CD4-positive, CD25-positive, alpha-beta regulatory T cell (primary cell): Measurements from ENCODE around the gene TRIM50. TPM values are rescaled to one million over a fixed set of nuclear protein-coding genes. Genes with fewer than 3 reads are reported as not detected.
"Not testable (repeated sequence)": the region's sequence is repeated elsewhere in the genome, so short reads cannot be mapped to it uniquely, and the experiment has no call there.

Experiments
- ATAC-seq, 2 donors: fragments of 150-1000 bp; cut with Tn5 transposase; one replicate each; pipeline ENCODE4 v1.10.0; 2021; ENCODE audit warnings: low read depth in 2 of 2, moderate number of reproducible peaks in 2 of 2, moderate library complexity in 1 of 2
- DNase-seq, 3 donors: peaks; one replicate each; pipeline versions ENCODE4 v3.0.0 to v3.0.0-alpha.2; 2012 to 2022; ENCODE audit warnings: mixed read lengths in 1 of 3
- H3K27ac ChIP-seq: one replicate; pipeline ENCODE4 v1.7.0; 2013; ENCODE audit warnings: mild to moderate bottlenecking, low read length; ENCODE audit not compliant: insufficient read depth, poor library complexity, severe bottlenecking
- H3K27me3 ChIP-seq: one replicate; pipeline ENCODE4 v1.7.0; 2013; ENCODE audit warnings: low read length; ENCODE audit not compliant: control insufficient read depth, insufficient read depth
- H3K36me3 ChIP-seq: one replicate; pipeline ENCODE4 v1.7.0; 2013; ENCODE audit warnings: mild to moderate bottlenecking, low read length, moderate library complexity; ENCODE audit not compliant: control insufficient read depth, insufficient read depth
- H3K4me1 ChIP-seq: 2 replicates; pipeline ENCODE4 v1.7.0; 2013; ENCODE audit warnings: mild to moderate bottlenecking, low read length; ENCODE audit not compliant: insufficient read depth, control insufficient read depth, poor library complexity, severe bottlenecking
- H3K4me3 ChIP-seq: one replicate; pipeline ENCODE4 v1.7.0; 2013; ENCODE audit warnings: low read depth, mild to moderate bottlenecking, low read length, moderate library complexity
- H3K9me3 ChIP-seq, 2 experiments: 1 replicate in 1 of 2; 2 replicates in 1 of 2; pipeline ENCODE4 v1.7.0; 2013; ENCODE audit warnings: low read length in 2 of 2, mild to moderate bottlenecking in 1 of 2, moderate library complexity in 1 of 2; ENCODE audit not compliant: control insufficient read depth in 2 of 2
- H3K27ac Mint-ChIP-seq, 3 donors: one replicate each; pipeline ENCODE4 v1.8.0; 2020 to 2022; ENCODE audit warnings: mild to moderate bottlenecking in 3 of 3, mixed read lengths in 3 of 3, moderate library complexity in 2 of 3
- H3K27me3 Mint-ChIP-seq: one replicate; pipeline ENCODE4 v1.8.0; 2022; ENCODE audit warnings: mild to moderate bottlenecking, mixed read lengths
- H3K36me3 Mint-ChIP-seq: one replicate; pipeline ENCODE4 v1.8.0; 2020; ENCODE audit warnings: mixed read lengths
- H3K4me1 Mint-ChIP-seq, 4 donors: one replicate each; pipeline ENCODE4 v1.8.0; 2020 to 2022; ENCODE audit warnings: mixed read lengths in 4 of 4, mild to moderate bottlenecking in 1 of 4
- H3K4me3 Mint-ChIP-seq, 4 donors: one replicate each; pipeline ENCODE4 v1.8.0; 2020 to 2022; ENCODE audit warnings: mild to moderate bottlenecking in 4 of 4, mixed read lengths in 4 of 4, moderate library complexity in 3 of 4
- H3K9me3 Mint-ChIP-seq, 7 donors: one replicate each; pipeline ENCODE4 v1.8.0; 2020 to 2022; ENCODE audit warnings: mixed read lengths in 7 of 7, mild to moderate bottlenecking in 3 of 7, moderate library complexity in 2 of 7
- polyA plus RNA-seq, 4 donors: library from polyadenylated mRNA; unstranded; fragments of 300-500 nt; fragmentation: Illumina TruSeq; gene quantifications; one replicate each; pipeline ENCODE4 v1.2.3, GENCODE V29; 2021
- total RNA-seq: library from RNA; stranded (reverse); gene quantifications from one replicate; pipeline ENCODE4 v1.2.3, GENCODE V29; 2022

TRIM50 gene
- total and polyA plus RNA-seq, 5 donors from 2014 or later: not detected

GRCh38 chr7:73301108-73301507 lies 26.8 kb downstream of the TRIM50 start:
- not testable (repeated sequence) for H3K4me3 ChIP-seq, ATAC-seq, H3K9me3 Mint-ChIP-seq, H3K36me3 Mint-ChIP-seq, H3K27me3 ChIP-seq, H3K27ac ChIP-seq, H3K4me3 Mint-ChIP-seq, H3K4me1 ChIP-seq, H3K9me3 ChIP-seq, H3K27ac Mint-ChIP-seq, H3K4me1 Mint-ChIP-seq, H3K27me3 Mint-ChIP-seq, DNase-seq
- H3K36me3 ChIP-seq: peaks cover 29% of the 10 kb centered on the region

- not testable (repeated sequence) for H3K4me3 ChIP-seq, H3K4me1 Mint-ChIP-seq, H3K27me3 Mint-ChIP-seq, H3K27ac Mint-ChIP-seq, H3K9me3 ChIP-seq, H3K27ac ChIP-seq, H3K4me1 ChIP-seq, ATAC-seq, H3K4me3 Mint-ChIP-seq, H3K36me3 Mint-ChIP-seq, DNase-seq, H3K9me3 Mint-ChIP-seq, H3K27me3 ChIP-seq
- peaks cover 18% of the 10 kb centered on the region for H3K36me3 ChIP-seq
Observed at GRCh38 chr7:73299812-73300211, 28.1 kb downstream of the TRIM50 start.

GRCh38 chr7:73297706-73298105 lies 30.2 kb downstream of the TRIM50 start:
- H3K36me3 ChIP-seq, H3K36me3 Mint-ChIP-seq, H3K9me3 Mint-ChIP-seq, H3K4me1 ChIP-seq, H3K4me3 ChIP-seq, H3K27ac Mint-ChIP-seq, H3K27me3 ChIP-seq, H3K9me3 ChIP-seq, ATAC-seq, H3K4me1 Mint-ChIP-seq, H3K4me3 Mint-ChIP-seq, H3K27ac ChIP-seq, H3K27me3 Mint-ChIP-seq, DNase-seq: not testable (repeated sequence)

GRCh38 chr7:73297235-73297634 lies 30.6 kb downstream of the TRIM50 start:
- H3K9me3 Mint-ChIP-seq, H3K36me3 ChIP-seq, H3K27me3 ChIP-seq, H3K27ac ChIP-seq, H3K4me1 ChIP-seq, H3K27ac Mint-ChIP-seq, ATAC-seq, H3K4me3 Mint-ChIP-seq, H3K4me3 ChIP-seq, H3K9me3 ChIP-seq, DNase-seq, H3K36me3 Mint-ChIP-seq, H3K4me1 Mint-ChIP-seq, H3K27me3 Mint-ChIP-seq: not testable (repeated sequence)

GRCh38 chr7:73277210-73277609 lies 50.7 kb downstream of the TRIM50 start:
- H3K4me1 Mint-ChIP-seq, H3K27ac ChIP-seq, H3K9me3 Mint-ChIP-seq, H3K36me3 ChIP-seq, H3K4me3 ChIP-seq, ATAC-seq, H3K4me1 ChIP-seq, H3K27me3 Mint-ChIP-seq, DNase-seq, H3K27me3 ChIP-seq, H3K9me3 ChIP-seq, H3K36me3 Mint-ChIP-seq, H3K4me3 Mint-ChIP-seq, H3K27ac Mint-ChIP-seq: not testable (repeated sequence)

GRCh38 chr7:73267813-73268212 lies 60.1 kb downstream of the TRIM50 start:
- H3K4me3 Mint-ChIP-seq, H3K9me3 Mint-ChIP-seq, H3K36me3 Mint-ChIP-seq, H3K4me3 ChIP-seq, H3K9me3 ChIP-seq, H3K4me1 Mint-ChIP-seq, ATAC-seq, H3K36me3 ChIP-seq, DNase-seq, H3K27ac ChIP-seq, H3K4me1 ChIP-seq, H3K27ac Mint-ChIP-seq, H3K27me3 ChIP-seq, H3K27me3 Mint-ChIP-seq: not testable (repeated sequence)

- not testable (repeated sequence) for ATAC-seq, H3K27me3 ChIP-seq, DNase-seq, H3K4me3 Mint-ChIP-seq, H3K27me3 Mint-ChIP-seq, H3K4me1 Mint-ChIP-seq, H3K9me3 Mint-ChIP-seq, H3K27ac ChIP-seq, H3K27ac Mint-ChIP-seq, H3K9me3 ChIP-seq, H3K4me1 ChIP-seq, H3K4me3 ChIP-seq, H3K36me3 Mint-ChIP-seq, H3K36me3 ChIP-seq
Observed at GRCh38 chr7:73266719-73267368, 61.0 kb downstream of the TRIM50 start.
